ENCODE results near the gene ULK3.

ULK3 gene

DNA sequence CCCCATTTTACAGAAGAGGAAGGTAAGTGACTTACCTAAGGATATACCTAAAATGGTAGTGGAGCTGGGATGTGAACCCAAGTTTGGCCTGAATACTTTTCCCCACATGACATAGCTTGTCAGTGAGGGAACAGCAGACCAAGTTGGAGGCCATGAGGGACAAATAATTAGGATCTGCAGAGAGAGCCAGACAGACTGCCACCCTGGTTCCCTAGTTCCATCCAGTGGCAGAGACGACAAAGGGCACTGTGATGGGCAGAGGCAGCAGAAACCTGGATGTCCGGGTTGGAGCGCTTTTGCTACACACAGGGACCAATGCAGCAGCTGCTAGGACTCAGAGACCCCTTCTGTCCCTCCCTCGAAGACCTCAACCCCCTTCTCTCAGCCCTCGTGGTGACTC lies 15.3 kb downstream of the ULK3 start:
- no peak overlapping the region for H3K9ac ChIP-seq
- no peaks in the 10 kb centered on the region for H3K9me3 ChIP-seq
- H4K20me1 ChIP-seq = peaks cover 7% of the 10 kb centered on the region; the same call in 1 of the 2 replicates
- H3K4me3 ChIP-seq = no peak overlapping the region
- TF ChIP-seq Cebpa-rat (IDR thresholded peaks at IDR 0.05) = no peak
- H3K4me2 ChIP-seq = no peak overlapping the region
- 0 out of 2 replicates have a peak, but pooled peaks cover 6% of the 10 kb centered on the region for H3K27me3 ChIP-seq
- peaks cover 23% of the 10 kb centered on the region for H3K4me1 ChIP-seq
- H3K36me3 ChIP-seq = no peaks in the 10 kb centered on the region
- no peak overlapping the region for H3K27ac ChIP-seq

DNA sequence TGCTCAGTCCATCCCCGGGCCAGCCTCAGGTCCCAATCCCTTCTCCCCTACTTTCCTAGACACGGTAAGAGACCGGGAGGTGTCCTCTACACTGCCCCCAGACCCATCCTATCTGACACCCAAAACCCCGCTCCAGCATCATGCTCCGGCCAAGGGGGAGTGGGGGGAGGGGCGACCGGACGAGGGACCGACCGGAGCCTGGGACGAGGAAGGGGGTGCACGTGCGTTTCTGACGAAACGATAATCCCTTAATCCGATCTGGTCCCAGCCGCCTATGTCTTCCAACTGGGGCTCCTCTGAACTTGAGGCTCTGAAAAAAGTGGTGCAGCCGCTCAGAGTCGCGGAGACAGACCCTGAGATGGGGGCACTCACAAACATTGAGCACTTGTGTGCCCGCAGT lies 16.0 kb downstream of the ULK3 start:
- no peak overlapping the region for H3K4me3 ChIP-seq
- no peak overlapping the region for H3K9ac ChIP-seq
- H3K36me3 ChIP-seq = no peaks in the 10 kb centered on the region
- TF ChIP-seq Cebpa-rat (IDR thresholded peaks at IDR 0.05) = no peak
- H4K20me1 ChIP-seq = peaks cover 7% of the 10 kb centered on the region; the same call in 1 of the 2 replicates
- no peaks in the 10 kb centered on the region for H3K9me3 ChIP-seq
- no peak overlapping the region for H3K4me2 ChIP-seq
- peaks cover 19% of the 10 kb centered on the region for H3K4me1 ChIP-seq
- 0 out of 2 replicates have a peak, but pooled peaks cover 6% of the 10 kb centered on the region for H3K27me3 ChIP-seq
- H3K27ac ChIP-seq = no peak overlapping the region

DNA sequence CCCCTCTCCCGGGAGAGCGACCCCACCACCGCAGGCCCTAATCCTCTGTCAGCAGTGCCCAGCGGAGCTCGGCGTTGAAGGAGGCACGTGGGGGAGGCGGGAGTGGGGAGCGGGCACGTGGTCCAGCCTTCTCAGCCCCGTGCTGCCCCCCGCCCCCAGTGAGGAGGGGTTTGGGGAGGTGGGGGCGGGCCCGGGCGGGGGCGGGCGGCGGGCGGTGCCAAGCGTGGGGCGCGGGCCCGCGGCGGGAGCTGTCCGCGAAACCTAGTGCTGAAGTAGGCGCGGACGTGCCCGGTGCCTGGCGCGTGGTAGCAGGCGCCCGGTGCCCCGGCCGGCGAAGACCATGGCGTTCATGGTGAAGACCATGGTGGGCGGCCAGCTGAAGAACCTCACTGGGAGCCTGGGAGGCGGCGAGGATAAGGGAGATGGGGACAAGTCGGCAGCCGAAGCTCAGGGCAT lies 16.6 kb downstream of the ULK3 start, which contains the start of gene CPLX3:
CPLX3 (plus strand) TSS at position 264 of the 456 bp plus-strand sequence; CDS start at position 341, 77 bp downstream.
- no peak within 1 kb of the TSS for H3K4me2 ChIP-seq

DNA sequence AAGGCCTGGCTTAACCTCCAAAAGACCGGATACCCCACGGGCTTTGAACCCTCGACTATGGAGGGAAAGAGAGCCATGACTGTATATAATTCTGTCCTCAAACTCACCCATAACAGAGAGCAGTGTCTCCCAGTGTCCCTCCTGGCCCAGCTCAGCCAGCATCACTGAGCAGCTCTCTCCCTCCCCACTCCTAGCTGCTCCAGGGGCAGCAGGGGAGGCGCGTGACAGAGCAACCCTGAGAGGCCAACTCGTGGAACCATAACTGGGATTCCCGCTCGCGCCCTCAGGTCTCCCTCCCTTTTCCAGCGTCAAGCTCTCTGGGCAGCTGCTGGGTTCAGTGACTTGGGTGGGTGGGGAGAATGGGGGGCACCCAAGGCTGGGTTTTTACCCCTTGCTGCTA lies 17.1 kb downstream of the ULK3 start:
- Histone ChIP-seq H3K4me3 (no peak overlapping the region), H3K4me2 (no peak overlapping the region), H4K20me1 (peaks cover 7% of the 10 kb centered on the region; the same call in 1 of the 2 replicates), H3K4me1 (peaks cover 19% of the 10 kb centered on the region), H3K9me3 (no peaks in the 10 kb centered on the region), H3K27me3 (0 out of 2 replicates have a peak, but pooled peaks cover 6% of the 10 kb centered on the region), H3K27ac (no peak overlapping the region), H3K9ac (no peak overlapping the region), H3K36me3 (no peaks in the 10 kb centered on the region)
- no peak for TF ChIP-seq Cebpa-rat (IDR thresholded peaks at IDR 0.05)

More for the DNA sequence above, 16.6 kb downstream of the ULK3 start, which contains the start of gene CPLX3:
- Histone ChIP-seq H3K27ac (no peak within 1 kb of the TSS), H3K4me1 (peaks cover 19% of the 10 kb centered on the region), H3K9me3 (no peaks in the 10 kb centered on the region), H3K4me3 (no peak within 1 kb of the TSS), H3K27me3 (0 out of 2 replicates have a peak, but pooled peaks cover 6% of the 10 kb centered on the region), H4K20me1 (peaks cover 7% of the 10 kb centered on the region; the same call in 1 of the 2 replicates), H3K9ac (no peak within 1 kb of the TSS), H3K36me3 (no peaks in the 10 kb centered on the region)
- TF ChIP-seq Cebpa-rat (IDR thresholded peaks at IDR 0.05) = no peak

DNA sequence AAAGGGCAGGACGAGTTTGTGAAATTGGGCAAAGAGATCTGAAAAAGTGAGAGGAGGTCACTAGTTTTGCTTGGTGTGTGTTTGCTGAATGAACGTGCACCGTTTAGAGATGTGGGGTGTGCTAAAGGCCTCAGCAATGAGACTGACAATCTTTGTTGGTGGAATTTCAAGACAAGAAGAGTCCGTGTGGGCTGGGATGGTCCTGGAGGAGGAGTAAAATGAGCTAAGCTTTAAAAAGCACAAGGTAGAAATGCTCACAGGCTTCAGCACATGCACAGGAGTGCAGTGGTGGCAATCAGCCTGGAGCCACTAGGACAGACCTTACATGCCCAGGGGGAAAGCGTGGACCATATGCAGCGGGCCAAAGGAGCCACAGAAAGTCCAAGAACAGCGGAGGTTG lies 18.0 kb downstream of the ULK3 start:
- H4K20me1 ChIP-seq = peaks cover 7% of the 10 kb centered on the region; the same call in 1 of the 2 replicates
- no peak overlapping the region for H3K4me2 ChIP-seq
- TF ChIP-seq Cebpa-rat (IDR thresholded peaks at IDR 0.05) = no peak
- H3K4me1 ChIP-seq = peaks cover 23% of the 10 kb centered on the region
- 0 out of 2 replicates have a peak, but pooled peaks cover 6% of the 10 kb centered on the region for H3K27me3 ChIP-seq
- no peak overlapping the region for H3K27ac ChIP-seq
- no peaks in the 10 kb centered on the region for H3K9me3 ChIP-seq
- no peaks in the 10 kb centered on the region for H3K36me3 ChIP-seq
- H3K4me3 ChIP-seq = no peak overlapping the region
- H3K9ac ChIP-seq = no peak overlapping the region

DNA sequence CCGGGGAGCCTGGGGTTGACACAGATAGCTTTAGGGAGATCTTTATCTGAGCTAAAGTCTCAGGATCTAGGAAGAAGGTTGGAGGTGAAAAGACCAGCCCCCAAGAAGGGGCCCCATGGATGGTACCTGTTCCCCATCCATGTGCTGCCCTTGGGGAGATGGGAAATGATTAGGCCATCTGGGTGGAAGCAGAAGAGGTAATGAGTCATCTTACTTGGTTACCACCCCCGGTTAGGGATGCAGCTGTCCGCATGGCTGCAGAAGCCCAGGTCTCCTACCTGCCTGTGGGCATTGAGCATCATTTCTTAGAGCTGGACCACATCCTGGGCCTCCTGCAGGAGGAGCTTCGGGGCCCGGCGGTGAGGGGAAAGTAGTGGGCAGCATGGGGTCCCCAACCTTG lies 19.6 kb downstream of the ULK3 start:
- TF ChIP-seq Cebpa-rat (IDR thresholded peaks at IDR 0.05) = no peak
- no peak overlapping the region for H3K27ac ChIP-seq
- no peak overlapping the region for H3K9ac ChIP-seq
- H3K36me3 ChIP-seq = no peaks in the 10 kb centered on the region
- no peak overlapping the region for H3K4me2 ChIP-seq
- no peak overlapping the region for H3K4me3 ChIP-seq
- H3K9me3 ChIP-seq = no peaks in the 10 kb centered on the region
- peaks cover 35% of the 10 kb centered on the region for H3K4me1 ChIP-seq
- H4K20me1 ChIP-seq = peaks cover 7% of the 10 kb centered on the region; the same call in 1 of the 2 replicates
- 0 out of 2 replicates have a peak, but pooled peaks cover 6% of the 10 kb centered on the region for H3K27me3 ChIP-seq

DNA sequence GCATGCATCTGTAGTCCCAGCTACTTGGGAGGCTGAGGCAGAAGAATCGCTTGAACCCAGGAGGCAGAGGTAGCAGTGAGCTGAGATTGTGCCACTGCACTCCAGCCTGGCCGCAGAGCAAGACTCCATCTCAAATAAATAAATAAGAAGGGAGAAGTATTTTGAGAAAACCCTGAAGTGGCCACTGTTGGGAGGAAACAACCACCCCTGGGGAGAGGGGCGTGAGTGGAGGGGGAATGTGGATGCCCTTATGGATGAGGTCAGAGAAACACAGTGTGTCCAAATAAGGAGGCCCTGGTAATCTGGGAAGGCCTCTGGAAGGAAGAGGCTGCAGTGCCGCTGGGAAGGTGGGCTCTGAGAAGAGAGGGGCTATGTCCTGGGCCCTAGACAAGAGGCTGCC lies 20.7 kb downstream of the ULK3 start:
- H3K27me3 ChIP-seq = 0 out of 2 replicates have a peak, but pooled peaks cover 6% of the 10 kb centered on the region
- no peaks in the 10 kb centered on the region for H3K9me3 ChIP-seq
- no peak overlapping the region for H3K27ac ChIP-seq
- TF ChIP-seq Cebpa-rat (IDR thresholded peaks at IDR 0.05) = no peak
- H3K4me1 ChIP-seq = peaks cover 37% of the 10 kb centered on the region
- H3K4me3 ChIP-seq = no peak overlapping the region
- H3K4me2 ChIP-seq = no peak overlapping the region
- peaks cover 6% of the 10 kb centered on the region; the same call in 1 of the 2 replicates for H4K20me1 ChIP-seq
- no peaks in the 10 kb centered on the region for H3K36me3 ChIP-seq
- no peak overlapping the region for H3K9ac ChIP-seq

DNA sequence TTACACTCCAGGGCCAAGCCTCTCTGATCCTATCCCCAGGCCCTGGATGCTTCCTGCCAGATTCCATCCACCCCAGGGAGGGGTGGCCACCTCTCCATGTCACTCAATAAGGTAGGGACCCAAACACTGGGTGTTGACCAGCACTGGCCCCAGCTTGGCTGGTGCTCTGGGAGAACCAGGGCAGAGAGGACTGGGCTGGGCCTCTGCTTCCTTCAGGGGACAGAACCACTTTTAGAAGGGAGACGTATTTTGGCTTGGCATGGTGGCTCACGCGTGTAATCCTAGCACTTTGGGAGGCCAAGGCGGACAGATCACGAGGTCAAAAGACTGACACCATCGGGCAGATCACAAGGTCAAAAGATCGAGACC lies 21.2 kb downstream of the ULK3 start:
- Histone ChIP-seq H3K27ac (peak overlapping the region; percentile 41; the same call in 1 of the 2 replicates), H3K9ac (no peak overlapping the region), H3K9me3 (no peaks in the 10 kb centered on the region), H4K20me1 (peaks cover 1% of the 10 kb centered on the region; the same call in 1 of the 2 replicates), H3K36me3 (no peaks in the 10 kb centered on the region), H3K4me1 (peaks cover 37% of the 10 kb centered on the region), H3K4me2 (peak overlapping the region; percentile 66), H3K4me3 (no peak overlapping the region), H3K27me3 (0 out of 2 replicates have a peak, but pooled peaks cover 1% of the 10 kb centered on the region)
- TF ChIP-seq Cebpa-rat (IDR thresholded peaks at IDR 0.05) = 0 out of 2 replicates have a peak, but pooled peaks have one; percentile 1

DNA sequence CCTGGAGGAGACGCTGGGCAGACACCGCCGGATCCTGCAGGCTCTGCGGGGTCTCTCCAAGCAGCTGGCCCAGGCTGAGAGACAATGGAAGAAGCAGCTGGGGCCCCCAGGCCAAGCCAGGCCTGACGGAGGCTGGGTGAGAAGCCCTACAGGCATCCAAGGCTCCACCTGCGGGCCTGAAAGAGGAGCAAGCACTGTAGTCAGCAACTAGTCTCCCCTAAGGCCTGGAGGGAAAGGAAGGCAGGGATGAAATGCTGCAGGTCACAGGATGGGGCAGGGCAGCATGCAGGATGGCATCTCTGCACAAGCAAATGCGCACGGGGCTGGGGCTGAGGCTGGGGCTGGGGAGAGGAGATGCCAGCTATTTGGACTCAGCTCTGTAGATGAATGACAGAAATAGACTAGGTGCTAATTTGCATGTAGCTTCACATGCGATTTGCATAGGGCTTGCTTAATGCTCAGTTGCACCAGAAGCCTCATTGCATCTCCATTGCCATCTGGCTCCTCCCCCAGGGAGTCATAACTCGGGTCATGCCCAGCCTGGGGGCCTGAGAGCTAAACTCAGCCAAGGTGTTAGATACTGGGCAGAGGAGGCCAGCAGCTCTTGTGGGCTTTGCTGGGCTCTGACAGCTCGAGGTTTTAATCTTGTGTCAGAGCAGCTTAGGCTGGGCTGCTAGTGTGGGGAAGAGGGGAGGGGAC lies 21.7 kb downstream of the ULK3 start:
- H3K27ac ChIP-seq = peak overlapping the region; percentile 48
- no peaks in the 10 kb centered on the region for H3K27me3 ChIP-seq
- no peaks in the 10 kb centered on the region for H3K9me3 ChIP-seq
- peak overlapping the region; percentile 66 for H3K4me2 ChIP-seq
- no peaks in the 10 kb centered on the region for H3K36me3 ChIP-seq
- H3K4me3 ChIP-seq = no peak overlapping the region
- peaks cover 37% of the 10 kb centered on the region for H3K4me1 ChIP-seq
- H3K9ac ChIP-seq = no peak overlapping the region
- H4K20me1 ChIP-seq = no peaks in the 10 kb centered on the region; the same call in 1 of the 2 replicates
- peak; percentile 49; the same call in 1 of the 2 replicates for TF ChIP-seq Cebpa-rat (IDR thresholded peaks at IDR 0.05)

DNA sequence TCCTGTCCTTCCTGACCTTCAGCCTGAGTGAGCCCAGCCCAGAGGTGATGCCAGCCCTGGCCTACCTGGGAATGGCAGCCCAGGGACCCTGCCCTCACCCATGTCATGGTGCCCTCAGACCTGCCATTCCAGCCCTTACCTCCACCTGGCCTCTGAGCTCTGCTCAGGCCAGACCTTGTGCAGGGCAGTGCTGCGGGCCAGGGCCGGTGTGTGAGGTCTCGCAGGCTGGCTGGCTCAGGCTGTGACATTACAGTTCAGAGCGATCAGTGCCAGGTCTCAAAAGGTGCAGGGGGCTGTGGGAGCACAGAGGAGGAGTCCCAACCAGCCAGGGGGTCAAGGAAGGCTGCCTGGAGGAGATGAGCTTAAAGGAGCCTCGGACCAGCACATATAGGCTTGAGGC lies 22.9 kb downstream of the ULK3 start:
- Histone ChIP-seq H3K9ac (no peak overlapping the region), H3K27me3 (no peaks in the 10 kb centered on the region), H3K9me3 (no peaks in the 10 kb centered on the region), H3K36me3 (no peaks in the 10 kb centered on the region), H3K4me2 (peak overlapping the region; percentile 66), H3K4me1 (peaks cover 37% of the 10 kb centered on the region), H4K20me1 (no peaks in the 10 kb centered on the region; the same call in 1 of the 2 replicates), H3K27ac (no peak overlapping the region), H3K4me3 (no peak overlapping the region)
- TF ChIP-seq Cebpa-rat (IDR thresholded peaks at IDR 0.05) = no peak
